Measurements from ENCODE around the gene PRRC2B.
"Not testable (repeated sequence)": the region's sequence is repeated elsewhere in the genome, so short reads cannot be mapped to it uniquely, and the experiment has no call there.

PRRC2B gene

DNA sequence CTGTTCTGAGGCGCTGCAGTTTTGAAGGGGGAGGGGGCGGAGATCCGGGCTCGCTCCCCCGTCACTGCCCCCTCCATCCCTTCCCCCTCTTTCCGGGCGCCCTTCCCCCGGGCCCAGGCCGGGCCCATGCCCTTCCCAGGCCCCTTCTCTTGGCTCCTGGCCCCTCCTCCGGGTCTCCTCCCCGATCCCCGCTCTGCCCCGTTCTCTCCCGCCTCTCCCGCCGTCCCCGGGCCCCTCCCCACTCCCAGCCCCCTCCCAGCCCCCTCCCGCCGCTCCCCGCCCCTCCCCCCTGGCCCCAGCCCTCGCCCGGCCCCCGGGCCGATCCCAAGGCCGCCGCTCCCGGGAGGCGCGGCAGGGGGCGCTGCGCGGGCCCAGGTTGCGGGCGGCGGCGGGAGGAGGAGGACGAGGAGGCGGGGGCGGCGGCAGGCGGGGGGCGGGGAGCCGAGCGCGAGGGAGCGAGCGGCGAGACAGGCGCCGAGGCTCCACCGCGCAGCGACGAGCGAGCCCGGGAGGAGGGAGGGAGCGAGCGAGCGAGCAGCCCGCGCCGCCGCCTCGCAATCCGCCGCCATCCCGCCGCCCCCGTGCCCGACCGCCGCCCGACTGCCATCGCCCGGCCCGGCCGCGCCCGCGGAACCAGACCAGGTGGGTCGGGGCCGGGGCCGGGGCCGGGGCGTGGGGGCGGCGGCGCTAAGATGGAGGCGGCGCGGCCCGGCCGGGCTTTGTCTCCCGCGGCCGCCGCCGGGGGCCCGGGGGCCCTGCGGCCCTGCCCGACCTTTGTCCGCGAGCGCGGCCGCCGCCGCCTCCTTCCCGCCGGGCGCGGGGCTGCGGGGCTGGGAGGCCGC, at the start of gene PRRC2B:
PRRC2B (plus strand) TSS at position 465 of the 842 bp plus-strand sequence. CDS start 36,059 bp downstream, outside the sequence.
- DNase-seq: peak; percentile 99

DNA sequence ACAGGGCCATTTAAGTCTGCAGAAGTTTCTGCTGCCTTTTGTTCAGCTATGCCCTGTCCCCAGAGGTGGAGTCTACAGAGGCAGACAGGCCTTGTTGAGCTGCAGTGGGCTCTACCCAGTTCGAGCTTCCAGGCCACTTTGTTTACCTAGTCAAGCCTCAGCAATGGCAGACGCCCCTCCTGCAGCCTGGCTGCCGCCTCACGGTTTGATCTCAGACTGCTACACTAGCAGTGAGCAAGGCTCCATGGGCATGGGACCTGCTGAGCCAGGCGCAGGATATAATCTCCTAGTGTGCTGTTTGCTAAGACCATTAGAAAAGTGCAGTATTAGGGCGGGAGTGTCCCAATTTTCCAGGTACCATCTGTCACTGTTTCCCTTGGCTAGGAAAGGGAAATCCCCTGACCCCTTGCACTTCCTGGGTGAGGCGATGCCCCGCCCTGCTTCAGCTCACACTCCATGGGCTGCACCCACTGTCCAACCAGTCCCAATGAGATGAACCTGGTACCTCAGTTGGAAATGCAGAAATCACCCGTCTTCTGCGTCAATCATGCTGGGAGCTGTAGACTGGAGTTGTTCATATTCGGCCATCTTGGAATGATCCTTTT, 48.9 kb upstream of the PRRC2B start:
- not testable (repeated sequence) for DNase-seq

DNA sequence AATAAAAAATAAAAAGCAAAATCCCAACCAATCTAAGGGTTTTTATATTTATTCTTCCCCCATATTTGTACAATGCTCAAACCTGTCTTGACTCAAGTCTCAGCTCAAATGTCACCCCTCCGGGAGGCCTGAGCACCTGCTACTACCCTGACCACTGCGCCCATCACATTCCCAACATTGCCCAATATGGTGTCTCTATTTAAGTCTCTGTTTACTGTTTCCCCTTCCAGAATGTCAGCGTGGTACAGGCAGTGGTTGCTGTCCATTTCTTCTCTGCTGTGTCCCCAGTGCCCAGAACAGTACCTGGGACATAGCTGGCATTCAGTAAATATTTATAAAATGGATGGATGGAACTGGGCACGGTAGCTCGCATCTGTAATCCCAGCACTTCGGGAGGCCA, 47.3 kb upstream of the PRRC2B start:
- no peak for DNase-seq

DNA sequence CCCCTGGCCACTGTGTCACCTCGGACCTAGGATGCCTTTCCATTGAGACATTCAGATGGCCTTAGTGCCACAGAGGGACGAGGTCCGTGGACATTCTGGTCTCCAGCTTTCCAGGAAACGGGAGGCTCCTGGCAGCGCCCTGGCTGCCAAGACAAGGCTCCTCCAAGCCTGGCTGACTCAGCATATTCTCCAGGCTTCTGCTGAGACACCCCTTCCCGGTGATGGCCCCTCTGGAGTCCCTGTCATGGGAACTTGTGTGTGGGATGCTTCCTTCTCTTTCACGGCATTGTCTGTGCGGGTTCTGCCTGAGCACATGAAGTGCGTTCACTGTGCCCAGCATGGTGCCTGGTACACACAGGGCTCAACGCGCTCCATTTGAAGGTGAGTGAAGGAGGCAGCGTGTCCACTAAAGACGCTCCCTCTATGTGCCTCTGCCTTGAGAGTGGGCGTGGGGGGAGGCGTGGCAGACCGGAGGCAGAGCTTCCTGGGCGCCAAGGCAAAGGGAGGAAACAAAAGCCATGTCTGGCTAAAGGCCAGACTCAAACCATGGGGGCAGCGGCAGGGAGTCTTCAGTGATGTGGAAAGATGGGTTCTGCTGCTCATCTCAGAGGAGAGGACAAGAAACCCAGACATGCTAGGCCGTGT, 46.4 kb upstream of the PRRC2B start:
- DNase-seq: no peak

DNA sequence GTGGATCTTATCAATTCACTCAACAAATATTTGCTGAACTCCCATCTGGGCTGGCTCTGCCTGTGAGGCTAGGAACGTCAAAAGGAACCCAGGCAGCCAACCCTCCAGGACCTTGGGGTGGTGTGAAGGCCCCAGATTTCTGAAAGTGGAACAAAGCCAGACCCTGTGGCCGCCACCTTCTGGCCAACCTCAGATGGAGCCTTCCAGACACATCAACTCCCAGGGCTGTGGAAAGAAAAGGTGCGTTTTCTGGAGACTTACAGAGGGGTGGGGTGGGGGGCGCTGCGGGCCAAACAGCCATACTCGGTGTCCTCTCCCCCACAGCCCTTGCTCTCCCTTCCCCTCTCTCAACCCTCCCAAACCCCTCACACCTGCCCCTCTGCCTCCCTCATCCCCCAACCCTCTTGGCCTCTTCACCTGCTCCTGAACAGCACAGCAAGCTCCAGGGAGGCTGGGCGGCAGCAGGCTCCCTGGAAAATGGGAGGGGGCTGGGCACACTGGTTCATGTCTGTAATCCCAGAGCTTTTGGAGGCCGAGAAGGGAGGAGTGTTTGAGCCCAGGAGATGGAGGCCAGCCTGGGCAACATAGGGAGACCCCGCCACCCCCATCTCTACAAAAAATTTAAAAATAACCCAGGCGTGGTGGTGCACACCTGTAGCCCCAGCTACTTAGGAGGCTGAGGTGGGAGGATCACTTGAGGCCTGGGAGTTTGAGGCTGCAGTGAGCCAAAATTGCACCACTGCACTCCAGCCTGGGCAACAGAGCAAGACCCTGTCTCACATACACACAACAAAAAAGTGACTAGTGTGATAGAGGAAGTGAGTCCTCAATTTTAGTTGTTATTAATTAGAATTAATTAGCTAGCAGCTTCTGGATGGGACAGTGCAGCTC, 45.0 kb upstream of the PRRC2B start:
- no peak for DNase-seq

DNA sequence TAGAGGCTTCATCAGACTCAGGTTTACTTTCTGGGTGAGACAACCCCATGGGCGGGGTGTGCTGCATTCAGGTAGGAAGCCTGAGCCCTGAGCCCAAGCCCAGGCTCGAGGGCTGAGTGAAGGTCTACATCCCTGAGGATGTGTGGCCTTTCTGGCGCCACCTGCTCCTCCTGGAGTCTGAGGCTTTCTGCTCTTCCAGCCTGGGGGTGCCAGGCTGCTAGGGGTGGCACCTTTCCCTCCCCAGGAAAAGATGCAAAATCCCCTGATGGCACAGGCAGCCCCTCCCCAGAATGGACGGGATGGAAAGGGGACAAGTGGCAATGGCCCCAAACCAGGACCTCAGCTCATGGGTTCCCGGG, 44.4 kb upstream of the PRRC2B start:
- no peak for DNase-seq

DNA sequence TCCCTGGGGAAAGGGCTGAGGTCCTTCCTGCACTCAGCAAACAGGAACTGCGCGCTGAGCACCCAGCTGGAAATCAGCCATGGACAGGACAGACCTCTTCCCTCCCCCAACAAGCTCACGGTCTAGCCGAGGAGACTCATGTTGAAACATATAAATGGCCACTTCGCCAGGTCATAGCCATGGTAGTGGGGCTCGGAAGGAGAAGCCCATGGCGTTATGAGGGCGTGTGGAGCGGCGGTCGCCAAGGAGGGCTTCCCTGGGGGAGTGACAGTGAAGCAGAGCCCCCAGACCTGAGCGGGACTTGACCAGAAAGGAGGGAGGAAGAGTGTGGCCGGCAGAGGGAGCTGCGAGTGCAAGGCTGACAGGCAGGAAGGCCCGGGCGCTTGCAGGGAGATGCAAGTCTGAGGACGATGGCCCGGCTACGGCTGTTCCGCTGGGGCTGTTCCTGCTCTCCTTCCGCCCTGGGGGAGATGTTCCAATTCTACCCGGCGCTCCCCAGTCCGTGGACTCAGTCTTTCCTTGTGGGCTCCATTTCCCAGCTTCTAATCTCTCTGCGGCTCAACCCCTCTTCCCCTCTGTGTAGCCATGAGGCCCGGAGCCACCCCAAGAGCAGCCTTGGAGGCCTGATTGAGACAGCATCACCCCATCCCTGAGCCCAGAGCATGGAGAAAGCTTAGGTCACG, 43.9 kb upstream of the PRRC2B start:
- peak; percentile 87 for DNase-seq

DNA sequence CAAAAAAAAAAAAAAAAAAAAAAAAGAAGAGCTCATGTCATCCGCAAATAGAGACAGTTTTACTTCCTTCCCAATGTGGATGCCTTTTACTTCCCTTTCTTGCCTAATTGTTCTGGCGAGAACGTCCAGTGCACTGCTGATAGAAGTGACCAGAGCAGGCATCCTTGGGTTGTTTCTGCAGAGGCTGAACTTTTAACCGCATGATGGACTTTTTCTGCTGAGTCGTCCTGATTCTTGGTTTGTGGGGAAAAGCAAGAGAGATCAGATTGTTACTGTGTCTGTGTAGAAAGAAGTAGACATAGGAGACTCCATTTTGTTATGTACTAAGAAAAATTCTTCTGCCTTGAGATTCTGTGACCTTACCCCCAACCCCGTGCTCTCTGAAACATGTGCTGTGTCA, 37.4 kb upstream of the PRRC2B start:
- DNase-seq: not testable (repeated sequence)

DNA sequence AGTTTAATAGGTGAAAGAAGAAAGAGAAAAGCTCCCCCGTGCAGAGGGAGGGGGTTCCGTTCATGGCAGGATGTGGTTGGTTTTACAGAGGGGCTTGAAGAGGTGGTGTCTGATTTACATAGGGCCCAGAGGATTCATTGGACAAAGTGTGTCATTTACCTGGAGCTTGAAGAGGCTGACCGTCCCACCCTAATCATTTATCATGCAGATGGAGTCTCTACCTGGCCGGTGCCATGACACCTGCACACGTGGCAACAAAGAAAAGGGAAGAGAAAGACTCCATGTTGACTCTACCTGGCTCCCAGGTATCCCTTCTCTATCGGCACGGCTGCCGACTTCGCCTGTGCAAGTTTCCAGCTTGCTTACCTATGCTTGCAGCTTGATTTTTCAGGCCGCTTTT, 35.3 kb upstream of the PRRC2B start:
- DNase-seq: no peak

DNA sequence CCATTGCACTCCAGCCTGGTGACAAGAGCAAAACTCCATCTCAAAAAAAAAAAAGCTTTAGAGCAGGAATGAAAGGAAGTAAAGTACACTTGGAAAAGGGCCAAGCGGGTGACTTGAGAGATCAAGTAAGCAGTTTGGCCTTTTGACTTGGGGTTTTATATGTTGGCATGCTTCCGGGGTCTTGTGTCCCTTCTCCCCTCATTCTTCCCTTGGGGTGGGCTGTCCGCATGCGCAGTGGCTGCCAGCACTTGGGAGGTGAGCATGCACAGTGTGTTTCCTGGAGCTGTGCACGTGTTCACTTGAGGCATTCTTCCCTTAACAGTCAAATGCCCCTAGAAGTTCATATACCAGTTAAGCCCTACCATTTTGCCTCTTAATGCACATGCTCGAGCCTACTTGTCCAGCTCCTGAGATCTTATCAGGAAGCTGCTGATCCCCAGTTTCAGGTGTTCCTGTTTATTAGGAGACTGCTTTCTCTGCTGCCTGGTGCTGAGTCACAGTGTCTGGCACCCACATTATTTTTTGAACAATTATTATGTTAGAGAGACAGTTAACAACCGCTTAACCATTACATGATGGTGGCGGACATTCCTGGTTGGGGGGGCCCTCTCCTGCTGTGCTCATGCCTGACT, 32.6 kb upstream of the PRRC2B start:
- no peak for DNase-seq

DNA sequence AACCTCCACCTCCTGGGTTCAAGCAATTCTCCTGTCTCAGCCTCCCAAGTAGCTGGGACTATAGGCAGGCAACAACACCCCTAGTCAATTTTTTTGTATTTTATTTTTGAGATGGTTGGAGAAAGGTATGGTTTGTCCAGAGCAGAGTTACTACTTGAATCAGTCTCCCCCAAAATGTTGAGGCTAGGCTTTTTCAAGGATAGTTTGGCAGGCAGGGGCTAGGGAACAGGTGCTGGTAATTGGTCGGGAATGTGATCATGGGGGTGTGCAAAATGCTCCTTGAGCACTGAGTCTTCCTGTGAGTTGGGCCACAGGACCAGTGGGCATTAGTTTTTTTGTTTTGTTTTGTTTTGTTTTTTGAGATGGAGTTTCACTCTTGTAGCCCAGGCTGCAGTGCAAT, 28.3 kb upstream of the PRRC2B start:
- DNase-seq: no peak

DNA sequence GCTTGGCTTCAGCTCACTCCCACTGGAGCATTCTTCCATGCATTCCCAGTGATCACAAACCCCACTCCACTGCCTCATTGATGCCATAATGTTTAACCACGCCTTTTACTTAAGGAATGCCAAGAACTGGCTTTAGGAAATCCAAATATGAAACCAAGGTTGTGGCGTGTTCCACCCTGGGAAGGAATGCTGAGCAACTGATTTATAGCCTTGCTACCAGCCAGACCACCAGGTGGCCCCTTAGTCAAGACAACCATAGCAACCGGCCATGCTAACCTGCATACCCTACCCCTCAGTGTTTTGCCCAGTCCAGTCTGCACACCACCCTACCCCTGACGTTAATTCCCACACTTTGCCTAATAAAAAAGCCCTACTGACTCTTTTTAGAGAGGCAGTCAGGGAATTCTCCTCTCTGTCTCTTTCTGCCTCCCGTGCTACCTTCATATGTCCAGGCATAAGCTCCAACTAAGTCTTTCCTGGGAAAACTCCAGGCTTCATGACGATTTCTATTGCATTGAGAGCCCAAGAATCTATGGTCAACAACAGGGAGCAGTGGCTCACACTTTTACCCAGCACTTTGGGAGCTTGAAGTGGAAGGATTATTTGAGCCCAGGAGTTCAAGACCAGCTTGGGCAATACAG, 27.0 kb upstream of the PRRC2B start:
- DNase-seq: no peak

DNA sequence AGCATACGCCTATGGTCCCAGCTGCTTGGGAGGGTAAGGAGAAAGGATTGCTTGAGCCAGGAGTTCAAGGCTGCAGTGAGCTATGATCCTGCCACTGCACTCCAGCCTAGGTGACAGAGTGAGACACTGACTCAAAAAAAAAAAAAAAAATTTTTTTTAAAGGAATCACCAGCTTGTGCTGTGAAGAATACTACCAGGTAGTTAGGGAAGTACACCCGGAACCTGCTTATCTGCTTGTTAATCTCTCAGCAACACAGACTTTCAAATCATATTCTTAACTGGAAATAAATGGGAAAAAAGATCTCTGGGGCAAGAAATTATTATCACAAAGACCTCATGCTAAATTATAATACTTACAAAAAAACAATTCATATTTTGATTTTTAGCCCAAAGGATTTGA, 26.4 kb upstream of the PRRC2B start:
- DNase-seq: no peak

DNA sequence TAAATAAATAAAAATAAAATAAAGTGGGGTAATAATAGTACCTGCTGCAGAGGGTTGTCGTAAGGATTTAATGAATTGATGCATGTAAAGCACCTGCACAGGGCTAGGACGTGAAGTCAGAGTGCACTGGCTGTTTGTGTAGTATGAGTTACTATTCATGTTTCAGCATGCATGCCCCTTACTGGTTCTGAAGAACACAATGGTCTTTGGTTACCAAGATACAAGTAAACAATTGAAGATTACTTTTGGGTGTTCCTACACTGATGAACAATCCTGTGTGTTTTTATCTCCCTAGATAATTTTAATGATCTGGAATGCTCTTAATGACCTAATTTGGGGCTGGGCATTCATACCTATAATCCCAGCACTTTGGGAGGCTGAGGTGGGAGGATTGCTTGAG, 23.2 kb upstream of the PRRC2B start:
- no peak for DNase-seq

DNA sequence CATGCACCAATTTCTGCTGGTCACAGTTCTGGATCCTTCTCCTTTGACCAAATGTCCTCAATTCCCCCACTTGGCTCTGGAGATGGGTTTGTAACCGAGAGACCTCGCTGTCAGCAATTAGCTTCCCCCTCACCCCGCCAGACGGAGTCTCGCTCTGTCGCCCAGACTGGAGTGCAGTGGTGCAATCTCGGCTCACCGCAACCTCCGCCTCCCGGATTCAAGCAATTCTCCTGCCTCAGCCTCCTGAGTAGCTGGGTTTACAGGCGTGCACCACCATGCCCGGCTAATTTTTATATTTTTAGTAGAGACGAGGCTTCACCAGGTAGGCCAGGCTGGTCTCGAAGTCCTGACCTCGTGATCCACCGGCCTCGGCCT, 21.3 kb upstream of the PRRC2B start:
- DNase-seq: not testable (repeated sequence)

DNA sequence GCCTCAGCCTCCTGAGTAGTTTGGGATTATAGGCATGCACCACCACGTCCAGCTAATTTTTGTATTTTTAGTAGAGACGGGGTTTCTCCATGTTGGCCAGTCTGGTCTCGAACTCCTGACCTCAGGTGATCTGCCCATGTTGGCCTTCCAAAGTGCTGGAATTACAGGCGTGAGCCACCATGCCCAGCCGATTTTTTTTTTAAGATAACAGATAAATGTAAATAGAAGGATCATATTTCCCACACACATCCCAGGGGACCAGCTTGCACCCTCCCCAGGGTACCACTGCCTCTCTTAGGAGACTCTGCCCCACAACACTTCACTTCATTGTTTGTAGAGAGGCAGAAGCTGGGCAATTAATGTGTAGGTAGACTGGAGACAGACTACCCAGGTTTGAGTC, 19.2 kb upstream of the PRRC2B start:
- not testable (repeated sequence) for DNase-seq

DNA sequence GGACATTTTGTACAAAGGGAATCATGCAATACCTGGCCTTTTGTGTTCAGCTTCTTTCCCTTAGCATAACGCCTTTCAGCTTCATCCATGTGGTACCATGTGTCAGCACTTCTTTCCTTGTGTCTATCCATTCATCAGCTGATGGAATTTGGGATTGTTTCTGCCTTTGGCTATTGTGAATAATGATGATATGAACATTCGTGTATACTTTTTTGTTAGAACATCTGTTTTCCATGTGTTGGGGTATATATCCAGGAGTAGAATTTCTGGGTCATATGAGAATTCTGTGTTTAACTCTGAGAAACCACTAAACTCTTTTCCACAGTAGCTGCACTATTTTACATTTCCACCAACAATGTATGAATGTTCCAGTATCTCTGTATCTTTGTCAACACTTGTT, 14.8 kb upstream of the PRRC2B start:
- no peak for DNase-seq

DNA sequence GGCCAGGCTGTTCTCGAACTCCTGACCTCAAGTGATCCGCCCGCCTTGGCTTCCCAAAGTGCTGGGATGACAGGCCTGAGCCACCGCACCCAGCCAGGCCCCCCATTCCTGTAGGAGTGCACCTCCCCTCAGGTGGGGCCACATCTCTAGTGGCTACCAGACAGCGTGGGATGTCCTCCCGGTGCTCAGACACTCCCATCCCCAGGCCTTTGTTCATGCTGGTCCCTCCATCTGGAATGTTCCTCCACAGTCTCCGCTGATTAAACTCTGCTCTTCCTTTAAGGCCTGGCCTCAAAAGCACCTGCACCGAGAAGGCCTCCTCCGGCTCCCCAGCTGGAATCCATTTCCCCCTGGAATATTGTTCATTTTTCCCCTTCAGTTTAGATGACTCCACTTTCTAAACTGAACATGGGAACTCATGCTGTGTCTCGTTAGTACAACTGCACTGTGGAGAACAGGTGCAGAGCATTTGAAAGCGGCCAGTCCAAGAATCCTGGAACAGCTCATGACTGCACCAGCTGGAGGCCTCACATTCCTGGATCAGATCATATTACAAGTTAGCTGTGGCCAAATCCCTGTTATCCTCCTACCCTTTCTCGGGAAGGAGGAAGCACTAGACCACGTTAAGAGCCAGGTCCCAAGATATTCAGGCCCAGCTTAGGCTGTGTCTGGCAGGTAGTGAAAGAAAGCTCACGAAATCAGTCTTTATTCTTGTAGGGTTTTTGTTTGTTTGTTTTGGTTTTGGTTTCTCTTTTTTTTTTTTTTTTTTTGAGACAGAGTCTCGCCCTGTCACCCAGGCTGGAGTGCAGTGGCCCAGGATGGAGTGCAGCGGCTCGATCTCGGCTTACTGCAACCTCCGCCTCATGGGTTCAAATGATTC, 10.8 kb upstream of the PRRC2B start:
- peak; percentile 84 for DNase-seq

DNA sequence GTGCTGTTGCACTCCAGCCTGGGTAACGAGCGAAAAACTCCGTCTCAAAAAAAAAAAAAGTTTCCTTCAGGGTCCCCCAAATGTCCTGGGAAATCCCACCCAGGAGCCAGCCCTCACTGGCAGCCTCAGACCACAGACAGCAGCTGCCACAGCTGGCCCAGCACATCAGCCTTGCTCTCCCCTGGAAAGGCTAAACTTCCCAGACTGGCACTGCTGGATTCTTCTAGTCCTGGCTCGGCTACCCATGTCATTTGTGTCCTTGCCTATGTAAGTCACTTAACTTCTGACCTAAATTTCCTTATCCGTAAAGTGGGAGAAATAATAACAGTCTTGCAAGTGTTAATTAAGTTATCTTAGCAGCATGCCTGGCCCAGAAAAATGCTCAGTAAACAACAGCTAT, 8.6 kb upstream of the PRRC2B start:
- no peak for DNase-seq

DNA sequence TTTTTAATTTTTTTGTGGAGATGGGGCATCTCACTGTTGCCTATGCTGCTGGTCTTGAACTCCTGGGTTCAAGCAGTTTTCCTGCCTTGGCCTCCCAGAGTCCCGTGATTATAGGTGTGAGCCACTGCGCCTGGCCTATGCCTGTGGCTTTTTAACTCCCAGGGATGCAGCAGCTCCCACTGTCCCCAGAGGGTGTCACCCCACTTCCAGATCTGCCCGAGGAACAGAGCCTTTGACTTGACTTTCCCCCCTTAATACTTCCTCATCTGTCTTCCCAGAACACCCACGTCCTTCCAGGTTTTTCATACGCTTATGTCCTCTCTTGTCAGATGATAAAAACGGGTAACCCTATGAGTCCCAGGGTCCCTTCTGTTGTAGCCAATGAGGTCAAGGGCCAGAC, 7.6 kb upstream of the PRRC2B start:
- DNase-seq: no peak

DNA sequence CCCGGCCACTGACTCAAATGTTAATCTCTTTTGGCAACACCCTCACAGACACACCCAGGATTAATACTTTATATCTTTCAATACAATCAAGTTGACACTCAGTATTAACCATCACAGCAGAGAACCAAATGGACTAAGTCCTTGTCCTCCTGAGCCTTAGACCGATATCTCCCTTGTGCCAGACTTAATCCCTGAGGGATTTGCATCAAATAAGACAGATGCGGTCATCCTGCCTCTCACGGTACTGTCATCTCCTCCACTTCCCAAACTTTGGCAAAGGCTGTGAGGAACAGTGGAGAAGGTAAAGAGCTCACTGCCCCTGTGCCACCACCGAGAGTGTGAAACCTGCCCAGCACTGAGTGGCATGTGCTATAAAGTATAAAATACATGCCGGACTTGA, 6.5 kb upstream of the PRRC2B start:
- no peak for DNase-seq

All from NCI-H510A (cell line).